Heart left ventricle (tissue), 16 donors: ENCODE data around the gene ATP6V0A4. TPM values are rescaled to one million over a fixed set of nuclear protein-coding genes. Genes with fewer than 3 reads are reported as not detected.

Source experiments
- ATAC-seq, 4 donors: fragments of 200-7000 bp; cut with Tn5 transposase; one replicate each; pipeline ENCODE4 v1.9.1; 2020 to 2022; ENCODE audit warnings: moderate library complexity in 4 of 4, mild to moderate bottlenecking in 3 of 4, moderate number of reproducible peaks in 1 of 4
- DNase-seq, 5 donors: peaks; one replicate each; pipeline ENCODE4 v3.0.0-alpha.2; 2020
- H3K27ac ChIP-seq, 12 donors: fragments of 200-600 bp; sonication (generic) in 4 of 12; one replicate each; pipeline versions ENCODE4 v1.5.0 to v1.8.0; 2016 to 2022; ENCODE audit warnings: mild to moderate bottlenecking in 2 of 12
- H3K27me3 ChIP-seq, 9 donors: fragments of 200-600 bp; sonication (generic) in 2 of 9; one replicate each; pipeline versions ENCODE4 v1.5.1 to v1.8.0; 2016 to 2022; ENCODE audit warnings: mild to moderate bottlenecking in 3 of 9
- H3K36me3 ChIP-seq, 9 donors: fragments of 200-600 bp; sonication (generic) in 2 of 9; one replicate each; pipeline versions ENCODE4 v1.5.0 to v1.8.0; 2018 to 2022; ENCODE audit warnings: mild to moderate bottlenecking in 2 of 9
- H3K4me1 ChIP-seq, 12 donors: fragments of 200-600 bp; sonication (generic) in 4 of 12; one replicate each; pipeline versions ENCODE4 v1.5.0 to v1.8.0; 2016 to 2022; ENCODE audit warnings: mild to moderate bottlenecking in 3 of 12
- H3K4me3 ChIP-seq, 12 donors: fragments of 200-600 bp; sonication (generic) in 4 of 12; one replicate each; pipeline versions ENCODE4 v1.5.0 to v1.8.0; 2017 to 2022; ENCODE audit warnings: mild to moderate bottlenecking in 9 of 12, moderate library complexity in 4 of 12
- H3K9me3 ChIP-seq, 12 donors: fragments of 200-600 bp; sonication (generic) in 4 of 12; one replicate each; pipeline versions ENCODE4 v1.5.0 to v1.8.0; 2016 to 2022; ENCODE audit warnings: mild to moderate bottlenecking in 1 of 12
- POLR2A ChIP-seq, 2 donors: fragments of 450-650 bp; IDR thresholded peaks; one replicate each; pipeline ENCODE4 v1.6.1; 2017; ENCODE audit warnings: antibody characterized with exemption in 2 of 2, mild to moderate bottlenecking in 2 of 2, moderate library complexity in 2 of 2
- WGBS, 4 donors: extraction: QIAGEN DNeasy Blood & Tissue Kit in 2 of 4; methylation state at CpG; one replicate each; pipeline versions ENCODE4 v1.1.5 to v1.1.7; 2013 to 2018; 5-methylcytosine and 5-hydroxymethylcytosine counted together
- intact Hi-C, 10 donors: fragments of 100-400 bp; cut with DNase I; formaldehyde crosslinking; loops; one replicate each; pipeline versions ENCODE4 v1.11.1 to v1.14.2; 2022
- polyA plus RNA-seq, 2 donors: library from polyadenylated mRNA; stranded (reverse); fragments of 200-250 nt; gene quantifications; one replicate each; pipeline ENCODE4 v1.2.3, GENCODE V29; 2013
- total RNA-seq, 9 donors: library from RNA; depleted of rRNA in 2 of 9; stranded (reverse); fragments of >200 nt in 2 of 9; fragmentation: NEBNext Ultra II Directional in 3 of 9; extraction: Animal tissue kit (Norgen Biotek cat#: 25700) in 3 of 9; gene quantifications; one replicate each; pipeline versions ENCODE4 v1.1.0 to v1.2.4, GENCODE V29; 2016 to 2023
- TF ChIP-seq, protein P1 (sequence below), 12 donors: fragments of 200-600 bp; sonication (generic) in 4 of 12; IDR thresholded peaks; one replicate each; pipeline versions ENCODE4 v1.5.0 to v1.8.0; 2018 to 2022; ENCODE audit warnings: antibody characterized with exemption in 12 of 12, mild to moderate bottlenecking in 5 of 12
- donor health status: ischemic (EF 13 %, LVEDD 7.1; RV severe dilation, severe dysfunction).
- donor health status: healthy with polysubstance abuse.
- donor health status: DM: no; HTN: yes; CAD: no.
- donor health status: DM: no; HTN: no; CAD: no.
- donor health status: ischemic (EF 25% LVEDD 6.9; RV normal size, moderate dysfunction).
- donor health status: ischemic (EF 25% LVEDD 5.7; RV mildly dilated, moderate dysfunction).
- donor health status: healthy.
- donor health status: DM: yes; HTN: yes; CAD: no.
- donor health status: ischemic (EF 35%, LVEDD 5.7; RV mildly dilated, moderate dysfunction).
- donor health status: nonischemic (EF 11% LVEDD 7.7; RV severe dilation, severe dysfunction).
- donor health status: DM: yes; HTN: yes; CAD: no.
- donor health status: PGD.
- donor health status: ischemic (EF 29% LVEDD 5.4; RV normal size, mild dysfunction).
- donor health status: nonischemic (EF 23%, LVEDD 6.1; RV moderate dilation, normal function).

ATP6V0A4 gene
- total and polyA plus RNA-seq, 11 donors = not detected

DNA sequence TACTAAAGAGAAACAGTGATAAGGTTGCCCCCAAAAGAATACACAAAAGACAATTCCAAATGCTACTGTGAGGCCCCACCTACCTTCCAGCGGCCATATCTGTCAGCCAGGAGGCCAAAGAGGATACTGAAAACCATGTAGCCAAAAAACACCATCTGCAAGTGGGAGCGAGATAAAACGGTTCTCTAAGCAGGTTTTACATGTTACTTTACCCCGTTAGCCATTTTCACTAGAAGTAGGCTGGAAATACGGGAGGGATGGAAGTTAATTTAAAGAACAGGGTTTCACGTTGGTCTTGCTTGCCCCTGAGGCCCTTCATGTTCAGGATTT is 135.0 kb downstream of the ATP6V0A4 start:
- Histone ChIP-seq H3K4me3 (no peak overlapping the region), H3K4me1 (peaks cover 0 to 6% (median 0%) of the 10 kb centered on the region in 12 donors), H3K27me3 (peaks cover 0 to 22% (median 5%) of the 10 kb centered on the region in 9 donors), H3K27ac (no peak overlapping the region), H3K9me3 (no peaks in the 10 kb centered on the region), H3K36me3 (no peaks in the 10 kb centered on the region)
- no peak for DNase-seq
- intact Hi-C loops = no loop called here
- no peak for ATAC-seq
- TF ChIP-seq, protein P1, sequence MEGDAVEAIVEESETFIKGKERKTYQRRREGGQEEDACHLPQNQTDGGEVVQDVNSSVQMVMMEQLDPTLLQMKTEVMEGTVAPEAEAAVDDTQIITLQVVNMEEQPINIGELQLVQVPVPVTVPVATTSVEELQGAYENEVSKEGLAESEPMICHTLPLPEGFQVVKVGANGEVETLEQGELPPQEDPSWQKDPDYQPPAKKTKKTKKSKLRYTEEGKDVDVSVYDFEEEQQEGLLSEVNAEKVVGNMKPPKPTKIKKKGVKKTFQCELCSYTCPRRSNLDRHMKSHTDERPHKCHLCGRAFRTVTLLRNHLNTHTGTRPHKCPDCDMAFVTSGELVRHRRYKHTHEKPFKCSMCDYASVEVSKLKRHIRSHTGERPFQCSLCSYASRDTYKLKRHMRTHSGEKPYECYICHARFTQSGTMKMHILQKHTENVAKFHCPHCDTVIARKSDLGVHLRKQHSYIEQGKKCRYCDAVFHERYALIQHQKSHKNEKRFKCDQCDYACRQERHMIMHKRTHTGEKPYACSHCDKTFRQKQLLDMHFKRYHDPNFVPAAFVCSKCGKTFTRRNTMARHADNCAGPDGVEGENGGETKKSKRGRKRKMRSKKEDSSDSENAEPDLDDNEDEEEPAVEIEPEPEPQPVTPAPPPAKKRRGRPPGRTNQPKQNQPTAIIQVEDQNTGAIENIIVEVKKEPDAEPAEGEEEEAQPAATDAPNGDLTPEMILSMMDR (IDR thresholded peaks at IDR 0.05) = no peak
- no peak for TF ChIP-seq POLR2A (IDR thresholded peaks at IDR 0.05)
- 72 to 81% (median 78%) methylated on average over 6 of the region's 6 CpGs for WGBS, 4 donors

DNA sequence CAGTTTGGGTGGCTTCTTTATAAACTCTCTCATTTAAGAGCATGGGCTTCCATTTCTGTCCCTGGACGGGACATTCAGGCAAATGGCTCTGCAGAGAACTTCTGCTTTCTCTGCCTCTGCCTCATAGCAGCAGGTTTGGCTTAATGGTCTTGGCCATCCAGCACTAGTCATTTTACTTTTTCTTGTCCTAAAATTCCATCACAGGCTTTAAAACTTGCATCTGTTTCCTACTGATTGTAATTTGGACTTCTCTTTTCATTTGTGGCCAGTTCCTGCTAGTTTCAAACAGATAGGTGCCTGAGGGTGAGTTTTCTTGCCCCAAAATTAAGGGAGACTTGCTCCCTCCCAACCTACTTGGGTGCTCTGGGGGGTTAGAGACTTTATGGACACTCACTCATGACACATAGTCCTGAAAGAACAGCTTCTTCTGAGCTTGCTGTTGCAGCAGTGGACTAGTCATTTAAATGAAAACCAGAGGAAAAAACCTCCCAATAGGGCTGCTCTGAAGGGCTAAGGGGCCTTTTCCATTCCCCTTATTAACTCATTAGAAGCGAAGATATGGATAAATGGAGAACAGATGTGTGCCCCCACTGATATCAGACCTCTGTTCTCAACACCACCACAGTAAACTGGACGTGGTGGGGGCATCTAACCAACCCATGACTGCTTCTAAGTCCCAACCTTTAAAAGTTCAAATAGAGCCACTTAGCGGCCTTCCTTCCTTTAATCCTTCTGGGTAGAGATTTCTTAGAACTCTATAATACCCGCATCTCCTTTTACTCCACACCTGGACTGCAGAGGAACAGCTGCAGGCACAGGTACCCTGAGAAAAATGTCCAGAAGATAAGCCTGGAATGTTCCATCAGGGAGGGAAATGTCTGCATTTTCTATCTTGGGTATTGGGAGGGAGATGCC is 135.7 kb downstream of the ATP6V0A4 start:
- Histone ChIP-seq H3K4me3 (no peak overlapping the region), H3K4me1 (peaks cover 0 to 6% (median 0%) of the 10 kb centered on the region in 12 donors), H3K27me3 (peaks cover 0 to 22% (median 5%) of the 10 kb centered on the region in 9 donors), H3K27ac (no peak overlapping the region), H3K9me3 (no peaks in the 10 kb centered on the region), H3K36me3 (no peaks in the 10 kb centered on the region)
- WGBS, 4 donors = 84 to 90% (median 86%) methylated on average over 5 of the region's 5 CpGs
- TF ChIP-seq, protein P1 (IDR thresholded peaks at IDR 0.05) = no peak
- TF ChIP-seq POLR2A (IDR thresholded peaks at IDR 0.05) = no peak
- intact Hi-C loops = no loop called here
- DNase-seq (no peak), ATAC-seq (no peak)

DNA sequence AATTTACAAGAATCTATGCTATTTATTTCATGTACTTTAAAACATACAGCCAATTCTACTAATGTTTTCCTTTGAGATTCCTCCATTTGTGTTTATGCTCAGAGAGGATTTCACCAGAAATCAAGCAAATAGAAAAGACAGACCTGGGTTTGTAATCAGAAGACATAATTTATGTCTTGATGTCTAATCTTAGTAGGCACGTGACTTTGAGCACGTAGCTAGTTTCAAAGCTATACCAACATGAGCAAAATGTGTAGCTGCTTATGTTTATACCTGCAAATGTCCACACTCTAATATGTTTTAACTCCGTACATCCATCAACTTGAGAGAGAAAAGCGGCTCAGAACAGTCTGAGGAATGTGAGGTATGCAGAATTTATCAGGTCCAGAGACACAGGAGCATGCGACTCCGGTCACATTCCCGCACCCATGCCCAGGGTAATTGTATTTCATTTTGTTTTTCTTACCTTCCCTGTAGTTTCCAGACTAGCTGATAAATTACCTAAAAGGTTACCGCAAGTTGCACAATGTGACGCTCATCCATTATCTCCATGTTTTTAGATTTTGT is 136.8 kb downstream of the ATP6V0A4 start:
- Histone ChIP-seq H3K4me3 (no peak overlapping the region), H3K27ac (no peak overlapping the region), H3K27me3 (peaks cover 0 to 22% (median 5%) of the 10 kb centered on the region in 9 donors), H3K36me3 (no peaks in the 10 kb centered on the region), H3K4me1 (peaks cover 0 to 6% (median 0%) of the 10 kb centered on the region in 12 donors), H3K9me3 (no peaks in the 10 kb centered on the region)
- intact Hi-C loops = no loop called here
- WGBS, 4 donors = 48 to 60% (median 55%) methylated on average over 9 of the region's 9 CpGs
- ATAC-seq = no peak
- TF ChIP-seq POLR2A (IDR thresholded peaks at IDR 0.05) = no peak
- TF ChIP-seq, protein P1 (IDR thresholded peaks at IDR 0.05) = no peak
- DNase-seq = no peak

DNA sequence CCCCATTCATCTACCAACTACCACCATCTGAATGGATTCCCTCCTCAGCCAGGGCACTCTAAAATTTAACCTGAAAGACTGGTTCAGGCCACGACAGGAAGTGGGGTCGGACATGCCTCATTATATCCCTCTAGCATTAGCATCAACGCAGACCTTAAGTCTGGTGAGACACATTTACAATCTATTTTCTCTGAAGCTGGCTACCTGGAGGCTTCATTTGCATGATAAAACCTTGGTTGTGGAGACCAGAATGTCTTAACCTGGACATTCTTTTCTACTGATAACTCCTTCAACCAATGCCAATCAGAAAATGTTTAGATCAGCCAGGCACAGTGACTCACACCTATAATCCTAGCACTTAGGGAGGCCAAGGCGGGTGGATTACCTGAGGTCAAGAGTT is 139.1 kb downstream of the ATP6V0A4 start:
- 85 to 91% (median 89%) methylated on average over 4 of the region's 4 CpGs for WGBS, 4 donors
- Histone ChIP-seq H3K9me3 (peaks cover 0 to 15% (median 8%) of the 10 kb centered on the region in 12 donors), H3K36me3 (no peaks in the 10 kb centered on the region), H3K4me3 (no peak overlapping the region), H3K4me1 (no peaks in the 10 kb centered on the region), H3K27ac (no peak overlapping the region), H3K27me3 (peaks cover 0 to 13% (median 0%) of the 10 kb centered on the region in 9 donors)
- intact Hi-C loops = no loop called here
- DNase-seq = no peak
- no peak for ATAC-seq
- TF ChIP-seq, protein P1 (IDR thresholded peaks at IDR 0.05) = no peak
- TF ChIP-seq POLR2A (IDR thresholded peaks at IDR 0.05) = no peak
